ENCODE measurements around the gene SRL. TPM values are rescaled to one million over a fixed set of nuclear protein-coding genes. Genes with fewer than 3 reads are reported as not detected.

Gene SRL
- total RNA-seq, 1 donor from 2014 or later = not detected

GRCh38 chr16:4152267-4152666 is 89.6 kb downstream of the SRL start:
- TF ChIP-seq CTCF (conservative IDR thresholded peaks at IDR 0.05; ENCODE audit: low read depth, low read length) = no peak
- no peak for DNase-seq (ENCODE audit: low read depth)
- no peak overlapping the region for H3K4me3 ChIP-seq (ENCODE audit: low read depth, low read length)

GRCh38 chr16:4147236-4147635 is 94.6 kb downstream of the SRL start:
- no peak for DNase-seq (ENCODE audit: low read depth)
- H3K4me3 ChIP-seq (ENCODE audit: low read depth, low read length) = no peak overlapping the region
- no peak for TF ChIP-seq CTCF (conservative IDR thresholded peaks at IDR 0.05; ENCODE audit: low read depth, low read length)

GRCh38 chr16:4142268-4142667 is 99.6 kb downstream of the SRL start:
- no peak for TF ChIP-seq CTCF (conservative IDR thresholded peaks at IDR 0.05; ENCODE audit: low read depth, low read length)
- DNase-seq (ENCODE audit: low read depth) = no peak

GRCh38 chr16:4141604-4142003 is 100.3 kb downstream of the SRL start:
- no peak for DNase-seq (ENCODE audit: low read depth)
- no peak for TF ChIP-seq CTCF (conservative IDR thresholded peaks at IDR 0.05; ENCODE audit: low read depth, low read length)
- H3K4me3 ChIP-seq (ENCODE audit: low read depth, low read length) = no peak overlapping the region

More at GRCh38 chr16:4142268-4142667, 99.6 kb downstream of the SRL start:
- no peak overlapping the region for H3K4me3 ChIP-seq (ENCODE audit: low read depth, low read length)

- DNase-seq (ENCODE audit: low read depth) = no peak
- no peak for TF ChIP-seq CTCF (conservative IDR thresholded peaks at IDR 0.05; ENCODE audit: low read depth, low read length)
- H3K4me3 ChIP-seq (ENCODE audit: low read depth, low read length) = no peak overlapping the region
Measured at GRCh38 chr16:4140652-4141051, 101.2 kb downstream of the SRL start.

- TF ChIP-seq CTCF (conservative IDR thresholded peaks at IDR 0.05; ENCODE audit: low read depth, low read length) = no peak
- DNase-seq (ENCODE audit: low read depth) = no peak
- H3K4me3 ChIP-seq (ENCODE audit: low read depth, low read length) = no peak overlapping the region
Measured at GRCh38 chr16:4139968-4140367, 101.9 kb downstream of the SRL start.

Other genes starting within 250 kb of the SRL start
- gene ADCY9, start 125.6 kb downstream of the SRL start, total RNA-seq = 5.1 and 6.8 TPM in 2 replicates
- 4.0 and 10.5 TPM in 2 replicates for gene TFAP4, start 30.9 kb upstream of the SRL start, total RNA-seq
- 2.2 and 4.6 TPM in 2 replicates for gene GLIS2, start 74.0 kb upstream of the SRL start, total RNA-seq
- gene PAM16, start 109.2 kb upstream of the SRL start, total RNA-seq = 75.1 and 87.4 TPM in 2 replicates
- 19.0 and 33.7 TPM in 2 replicates for gene VASN, start 129.8 kb upstream of the SRL start, total RNA-seq
- gene CORO7, start 174.5 kb upstream of the SRL start, total RNA-seq = 35.5 and 101 TPM in 2 replicates
- 40.6 and 70.1 TPM in 2 replicates for gene DNAJA3, start 183.8 kb upstream of the SRL start, total RNA-seq
- 120 and 177 TPM in 2 replicates for gene NMRAL1, start 232.5 kb upstream of the SRL start, total RNA-seq
- gene HMOX2, start 234.3 kb upstream of the SRL start, total RNA-seq = 75.9 and 105 TPM in 2 replicates

All from epithelial cell of proximal tubule (primary cell).